AG04450 (cell line): ENCODE data around the gene IQCB1. TPM values are rescaled to one million over a fixed set of nuclear protein-coding genes. Genes with fewer than 3 reads are reported as not detected.
"Not testable (repeated sequence)": the region's sequence is repeated elsewhere in the genome, so short reads cannot be mapped to it uniquely, and the experiment has no call there.

ENCODE experiments used
- CTCF ChIA-PET: fragments of 300-600, 350-600 bp; formaldehyde crosslinking; extraction: SDS; loops from one replicate; lab custom pipeline; 2022; ENCODE audit warnings: antibody characterized with exemption, inconsistent platforms; lab: Charles Lee
- POLR2A ChIA-PET: fragments of 350-600 bp; formaldehyde crosslinking; extraction: SDS; loops from one replicate; lab custom pipeline; 2021; ENCODE audit warnings: antibody characterized with exemption, inconsistent platforms; lab: Yijun Ruan, JAX
- DNase-seq: peaks from one replicate; pipeline ENCODE4 v3.0.0-alpha.2; 2011; ENCODE audit warnings: low read depth, low spot score
- H3K27ac ChIP-seq: one replicate; pipeline ENCODE4 v1.5.1; 2012; ENCODE audit warnings: low read depth, low read length, control low read depth
- H3K27me3 ChIP-seq: one replicate; pipeline ENCODE4 v1.6.0; 2012; ENCODE audit warnings: low read length; ENCODE audit not compliant: control insufficient read depth, insufficient read depth
- H3K4me3 ChIP-seq: 2 replicates; pipeline ENCODE4 v1.5.1; 2011; ENCODE audit warnings: mild to moderate bottlenecking, low read depth, low read length, control low read depth
- H3K9me3 ChIP-seq: 2 replicates; pipeline ENCODE4 v1.5.1; 2012; ENCODE audit warnings: low read length; ENCODE audit not compliant: control insufficient read depth, insufficient read depth
- polyA plus RNA-seq: library from polyadenylated mRNA; depleted of rRNA; stranded (reverse); fragments of >200 nt; gene quantifications from 2 replicates; pipeline ENCODE4 v1.2.3, GENCODE V29; 2011
- TF ChIP-seq, protein P1 (sequence below): IDR thresholded peaks from 2 replicates; pipeline ENCODE4 v1.5.1; 2011; ENCODE audit warnings: low read depth, low read length, control low read depth, inconsistent platforms

Gene IQCB1
- polyA plus RNA-seq, 1 experiment: 19.3 TPM

- ChIA-PET POLR2A (no interaction called here), CTCF (interaction anchor here (0.6 kb wide), 1 partner anchor 12 kb away, joined by 3 read pairs; no protein-coding TSS in a partner anchor)
- Histone ChIP-seq H3K27ac (no peak overlapping the region), H3K9me3 (no peaks in the 10 kb centered on the region), H3K4me3 (no peak overlapping the region), H3K27me3 (no peaks in the 10 kb centered on the region)
- no peak for DNase-seq
- TF ChIP-seq, protein P1, sequence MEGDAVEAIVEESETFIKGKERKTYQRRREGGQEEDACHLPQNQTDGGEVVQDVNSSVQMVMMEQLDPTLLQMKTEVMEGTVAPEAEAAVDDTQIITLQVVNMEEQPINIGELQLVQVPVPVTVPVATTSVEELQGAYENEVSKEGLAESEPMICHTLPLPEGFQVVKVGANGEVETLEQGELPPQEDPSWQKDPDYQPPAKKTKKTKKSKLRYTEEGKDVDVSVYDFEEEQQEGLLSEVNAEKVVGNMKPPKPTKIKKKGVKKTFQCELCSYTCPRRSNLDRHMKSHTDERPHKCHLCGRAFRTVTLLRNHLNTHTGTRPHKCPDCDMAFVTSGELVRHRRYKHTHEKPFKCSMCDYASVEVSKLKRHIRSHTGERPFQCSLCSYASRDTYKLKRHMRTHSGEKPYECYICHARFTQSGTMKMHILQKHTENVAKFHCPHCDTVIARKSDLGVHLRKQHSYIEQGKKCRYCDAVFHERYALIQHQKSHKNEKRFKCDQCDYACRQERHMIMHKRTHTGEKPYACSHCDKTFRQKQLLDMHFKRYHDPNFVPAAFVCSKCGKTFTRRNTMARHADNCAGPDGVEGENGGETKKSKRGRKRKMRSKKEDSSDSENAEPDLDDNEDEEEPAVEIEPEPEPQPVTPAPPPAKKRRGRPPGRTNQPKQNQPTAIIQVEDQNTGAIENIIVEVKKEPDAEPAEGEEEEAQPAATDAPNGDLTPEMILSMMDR: no peak
Measured at GRCh38 chr3:121870717-121871116, 35.9 kb upstream of the IQCB1 start.

GRCh38 chr3:121869736-121870135, 34.9 kb upstream of the IQCB1 start:
- H3K4me3 ChIP-seq: no peak overlapping the region
- no peaks in the 10 kb centered on the region for H3K27me3 ChIP-seq
- no peak overlapping the region for H3K27ac ChIP-seq
- no peak for DNase-seq
- ChIA-PET POLR2A (no interaction called here), CTCF (no interaction called here)
- H3K9me3 ChIP-seq: no peaks in the 10 kb centered on the region
- TF ChIP-seq, protein P1: no peak

- TF ChIP-seq, protein P1: no peak
- Histone ChIP-seq H3K9me3 (0 out of 2 replicates have a peak, but pooled peaks cover 2% of the 10 kb centered on the region), H3K27ac (no peak overlapping the region), H3K4me3 (no peak overlapping the region), H3K27me3 (no peaks in the 10 kb centered on the region)
- ChIA-PET POLR2A (no interaction called here), CTCF (no interaction called here)
- DNase-seq: no peak
Measured at GRCh38 chr3:121863801-121864200, 28.9 kb upstream of the IQCB1 start.

- H3K9me3 ChIP-seq, H3K27ac ChIP-seq, DNase-seq, H3K27me3 ChIP-seq, CTCF ChIA-PET, H3K4me3 ChIP-seq, POLR2A ChIA-PET: not testable (repeated sequence)
Measured at GRCh38 chr3:121863247-121863646, 28.4 kb upstream of the IQCB1 start.

DNA sequence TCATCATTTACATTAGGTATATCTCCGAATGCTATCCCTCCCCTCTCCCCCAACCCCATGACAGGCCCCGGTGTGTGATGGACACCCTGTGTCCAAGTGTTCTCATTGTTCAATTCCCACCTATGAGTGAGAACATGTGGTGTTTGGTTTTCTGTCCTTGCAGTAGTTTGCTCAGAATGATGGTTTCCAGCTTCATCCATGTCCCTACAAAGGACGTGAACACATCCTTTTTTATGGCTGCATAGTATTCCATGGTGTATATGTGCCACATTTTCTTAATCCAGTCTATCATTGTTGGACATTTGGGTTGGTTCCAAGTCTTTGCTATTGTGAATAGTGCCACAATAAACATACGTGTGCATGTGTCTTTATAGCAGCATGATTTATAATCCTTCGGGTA, 22.9 kb upstream of the IQCB1 start:
- H3K4me3 ChIP-seq, H3K27me3 ChIP-seq, H3K9me3 ChIP-seq, H3K27ac ChIP-seq, DNase-seq, POLR2A ChIA-PET: not testable (repeated sequence)
- CTCF ChIA-PET: interaction anchor here (0.7 kb wide), 1 partner anchor 407 kb away, joined by 3 read pairs; no protein-coding TSS in a partner anchor

GRCh38 chr3:121855555-121855954, 20.7 kb upstream of the IQCB1 start:
- CTCF ChIA-PET: no interaction called here
- POLR2A ChIA-PET: no interaction called here
- no peaks in the 10 kb centered on the region for H3K9me3 ChIP-seq
- TF ChIP-seq, protein P1: peak; percentile 16; the same call in 1 of the 2 replicates
- no peak for DNase-seq
- no peak overlapping the region for H3K4me3 ChIP-seq
- no peak overlapping the region for H3K27ac ChIP-seq
- no peaks in the 10 kb centered on the region for H3K27me3 ChIP-seq
